HG02884 (cell line): ENCODE data around the gene ALAS1.

Experiments
- ATAC-seq: cut with Tn5 transposase; IDR thresholded peaks from one replicate; pipeline ENCODE4 v1.9.1; 2021; ENCODE audit warnings: mild to moderate bottlenecking, moderate library complexity; ENCODE audit not compliant: unreplicated experiment

Gene ALAS1

GRCh38 chr3:52198643-52199608 lies 966 bp downstream of the ALAS1 start:
- ATAC-seq = no peak

GRCh38 chr3:52200981-52201679 lies 3.2 kb downstream of the ALAS1 start:
- no peak for ATAC-seq

- no peak for ATAC-seq
Measured at GRCh38 chr3:52202384-52203077, 4.6 kb downstream of the ALAS1 start.

- ATAC-seq = no peak
Measured at GRCh38 chr3:52203701-52204100, 5.7 kb downstream of the ALAS1 start.

GRCh38 chr3:52204337-52205073 lies 6.5 kb downstream of the ALAS1 start:
- no peak for ATAC-seq

- ATAC-seq = no peak
Measured at GRCh38 chr3:52205727-52206372, 7.9 kb downstream of the ALAS1 start.

GRCh38 chr3:52208556-52208955 lies 10.6 kb downstream of the ALAS1 start:
- ATAC-seq = no peak

GRCh38 chr3:52210037-52210436 lies 12.1 kb downstream of the ALAS1 start:
- no peak for ATAC-seq

- no peak for ATAC-seq
Measured at GRCh38 chr3:52210550-52211046, 12.6 kb downstream of the ALAS1 start.

GRCh38 chr3:52211268-52211891 lies 13.4 kb downstream of the ALAS1 start:
- no peak for ATAC-seq

- no peak for ATAC-seq
Measured at GRCh38 chr3:52213005-52213404, 15.0 kb downstream of the ALAS1 start.

GRCh38 chr3:52213901-52214300 lies 15.9 kb downstream of the ALAS1 start:
- ATAC-seq = no peak

GRCh38 chr3:52215351-52215750 lies 17.4 kb downstream of the ALAS1 start:
- ATAC-seq = no peak

- ATAC-seq = no peak
Measured at GRCh38 chr3:52216585-52217408, 18.8 kb downstream of the ALAS1 start.

- no peak for ATAC-seq
Measured at GRCh38 chr3:52217409-52217805, 19.4 kb downstream of the ALAS1 start.

GRCh38 chr3:52218026-52218425 lies 20.1 kb downstream of the ALAS1 start:
- ATAC-seq = no peak

GRCh38 chr3:52218454-52218853 lies 20.5 kb downstream of the ALAS1 start:
- no peak for ATAC-seq

GRCh38 chr3:52218937-52219650 lies 21.1 kb downstream of the ALAS1 start:
- ATAC-seq = no peak
